ENCODE results near the gene SORBS2. TPM values are rescaled to one million over a fixed set of nuclear protein-coding genes. Genes with fewer than 3 reads are reported as not detected.
"Not testable (repeated sequence)": the region's sequence is repeated elsewhere in the genome, so short reads cannot be mapped to it uniquely, and the experiment has no call there.

Gene SORBS2
- total RNA-seq, 2 experiments from 2014 or later, result not detected

DNA sequence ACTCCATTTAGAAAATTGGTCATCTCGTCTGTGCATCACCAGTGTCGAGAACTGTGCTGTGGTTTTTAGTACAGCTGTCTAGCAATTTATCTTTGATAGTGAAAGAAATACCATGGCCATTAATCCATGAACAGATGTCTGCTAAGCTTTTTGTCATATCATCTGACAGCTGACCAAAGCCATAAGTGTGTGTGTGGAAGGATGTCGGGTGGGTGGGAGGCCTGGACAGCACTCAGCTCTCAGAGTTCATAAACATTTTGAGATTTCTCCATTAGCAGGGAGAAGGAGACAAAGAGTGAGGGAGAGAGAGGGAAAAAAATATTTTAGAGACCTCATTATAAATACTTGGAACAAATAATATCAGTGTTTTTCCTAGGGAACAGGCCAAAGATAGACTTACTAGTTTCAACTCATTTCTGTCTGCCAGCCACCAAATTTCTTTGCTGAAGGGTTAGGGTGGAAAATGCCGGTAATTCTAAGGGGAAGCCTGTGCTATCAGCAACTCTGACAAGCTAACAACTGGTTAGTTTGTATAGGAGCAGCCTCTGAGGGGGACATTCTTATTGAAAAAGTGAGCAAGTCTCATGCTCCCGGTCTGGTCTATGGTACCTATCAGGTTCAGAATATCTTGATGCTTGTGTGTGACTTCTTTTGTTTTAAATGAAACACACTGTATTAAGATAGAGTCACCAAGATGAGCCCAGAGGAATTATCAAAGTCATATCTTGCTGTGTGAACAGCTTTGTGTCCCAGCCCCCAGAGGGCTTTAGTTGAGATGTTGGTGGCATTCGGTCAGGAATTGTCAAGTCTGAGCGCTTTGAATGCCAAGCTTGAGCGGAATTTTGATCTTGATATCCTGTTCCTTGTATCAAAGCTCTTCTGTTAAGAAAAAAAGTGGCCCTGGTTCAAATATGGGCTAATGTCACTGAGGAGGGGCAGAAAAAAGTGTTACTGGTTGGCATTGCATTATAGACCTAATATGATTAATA is 234.7 kb downstream of the SORBS2 start:
- CTCF ChIA-PET, result no interaction called here
- POLR2A ChIA-PET, result no interaction called here

DNA sequence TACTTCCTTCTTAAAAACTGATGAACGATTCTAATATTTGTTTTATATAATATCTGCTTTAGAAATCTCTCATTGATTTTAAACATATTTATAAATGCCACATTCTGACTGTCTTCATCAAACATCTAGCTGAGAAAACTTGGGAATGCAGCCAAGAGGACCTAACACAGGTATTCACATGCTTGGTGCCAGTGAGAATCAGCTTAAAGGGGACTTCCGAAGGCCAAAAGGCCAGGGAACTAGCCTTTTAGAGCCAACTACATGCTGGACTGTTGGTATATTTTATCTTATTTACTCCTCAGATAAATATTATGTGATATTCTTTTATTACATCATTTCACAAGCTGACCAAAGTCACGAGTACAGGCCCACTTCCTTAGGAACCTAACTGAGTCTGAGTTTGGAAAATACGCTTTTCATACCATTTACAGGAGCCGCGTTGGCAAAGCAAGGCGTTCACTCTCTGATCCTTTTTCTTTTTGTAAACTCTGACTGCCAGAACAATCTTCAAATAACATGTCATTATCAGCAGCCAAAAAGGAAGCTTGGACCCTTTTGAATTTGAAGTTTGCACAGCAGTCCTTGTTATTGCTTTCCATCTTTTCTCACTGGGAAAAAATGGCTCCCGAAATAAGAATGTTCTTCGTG is 235.6 kb downstream of the SORBS2 start:
- CTCF ChIA-PET, result interaction anchor here (0.7 kb wide), 2 partner anchors 434 to 545 kb away, joined by 3 read pairs; partner anchors contain the start of gene SLC25A4
- POLR2A ChIA-PET, result no interaction called here

DNA sequence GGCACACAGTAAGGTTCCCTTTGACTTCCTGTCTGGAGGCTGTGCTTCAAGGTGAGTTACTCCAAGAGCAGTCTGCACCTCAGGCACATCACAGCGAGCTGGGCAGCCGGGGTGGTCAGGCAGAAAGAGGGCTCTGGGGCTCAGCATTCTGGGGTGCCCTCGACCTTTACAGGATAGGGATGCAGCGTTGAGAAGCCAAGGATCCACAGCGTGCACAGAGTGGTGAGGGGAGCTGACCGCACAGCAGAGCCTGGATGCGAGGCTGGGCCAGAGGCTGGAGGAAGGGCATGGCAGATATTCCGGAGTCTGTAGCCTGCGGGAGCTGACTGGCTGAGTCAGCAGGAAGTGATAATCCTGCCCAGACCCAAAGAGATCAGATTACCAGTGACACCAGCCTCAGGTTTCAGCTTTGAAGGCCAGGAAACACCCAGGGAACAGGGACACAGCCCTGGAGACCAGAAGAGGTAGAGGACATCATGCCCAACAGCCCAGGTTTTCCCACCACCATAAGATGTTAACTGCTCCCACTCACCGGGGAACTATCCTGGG is 238.3 kb downstream of the SORBS2 start:
- POLR2A ChIA-PET, result no interaction called here
- CTCF ChIA-PET, result no interaction called here

DNA sequence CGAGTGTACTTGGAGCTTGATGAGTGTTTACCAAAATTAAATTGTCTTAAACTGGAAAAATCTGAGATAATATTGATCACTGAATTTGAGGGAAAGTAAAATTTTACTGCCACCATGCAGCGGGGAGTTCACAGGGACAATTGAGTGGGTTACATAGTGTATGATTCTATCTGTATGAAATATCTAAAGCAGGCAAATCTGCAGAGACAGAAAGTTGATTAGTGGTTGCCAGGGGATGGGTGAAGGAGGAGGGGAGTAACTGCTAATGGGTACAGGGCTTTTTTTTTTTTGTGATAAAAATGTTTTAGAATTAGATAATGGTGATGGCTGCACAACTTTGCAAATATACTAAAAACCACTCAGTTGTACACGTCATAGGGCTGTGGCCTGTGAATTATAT is 241.3 kb downstream of the SORBS2 start:
- ChIA-PET POLR2A (no interaction called here), CTCF (no interaction called here)

DNA sequence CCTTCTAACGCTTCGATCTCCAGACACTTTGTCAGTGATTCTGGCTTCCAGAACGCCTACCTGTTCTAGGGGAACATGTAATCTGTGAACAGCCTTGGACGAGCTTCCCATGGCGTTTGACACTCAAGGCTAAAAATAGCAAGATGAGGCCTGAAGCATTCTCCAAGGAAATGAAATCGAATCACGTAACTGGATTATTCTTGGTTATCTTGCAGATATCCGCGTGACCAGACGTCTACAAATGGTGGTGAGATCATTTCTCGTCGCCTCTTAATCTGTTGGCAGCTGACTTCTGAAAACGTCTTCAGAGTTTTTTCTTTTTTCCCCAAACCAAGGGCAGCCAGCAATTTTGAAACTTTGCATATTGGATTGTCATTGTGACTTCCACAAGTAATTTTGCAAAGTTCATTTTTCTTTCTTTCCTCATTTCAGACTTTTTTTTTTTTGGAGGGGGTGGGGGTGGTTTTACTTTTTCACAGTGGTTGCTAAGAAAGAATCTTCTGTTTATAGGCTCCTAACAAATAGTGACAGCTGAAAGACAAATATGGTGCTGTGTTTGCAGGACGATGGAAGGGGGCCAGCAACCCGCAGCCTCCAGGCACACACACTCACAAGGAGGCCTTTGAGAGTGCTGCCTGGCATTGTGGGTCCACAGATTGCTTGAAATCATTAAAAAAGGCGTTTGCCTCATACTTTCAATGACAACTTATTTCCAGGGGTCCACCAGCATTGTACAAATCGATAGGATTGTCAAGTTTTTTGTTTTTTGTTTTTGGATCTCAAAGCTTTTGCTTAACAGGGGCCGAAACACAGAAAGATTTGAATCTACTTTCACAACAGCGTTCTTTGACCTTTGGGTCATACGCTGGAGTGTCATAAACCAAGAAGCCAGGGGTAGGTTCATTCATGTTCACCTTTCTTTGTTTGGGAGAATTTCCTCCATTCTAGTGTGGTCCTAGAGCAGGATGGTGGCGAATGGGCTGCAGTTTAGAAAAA is 244.3 kb downstream of the SORBS2 start:
- ChIA-PET CTCF (interaction anchor here (0.6 to 1.8 kb wide), 2 partner anchors 94 to 754 kb away, joined by 4 read pairs; no protein-coding TSS in a partner anchor), POLR2A (no interaction called here)

DNA sequence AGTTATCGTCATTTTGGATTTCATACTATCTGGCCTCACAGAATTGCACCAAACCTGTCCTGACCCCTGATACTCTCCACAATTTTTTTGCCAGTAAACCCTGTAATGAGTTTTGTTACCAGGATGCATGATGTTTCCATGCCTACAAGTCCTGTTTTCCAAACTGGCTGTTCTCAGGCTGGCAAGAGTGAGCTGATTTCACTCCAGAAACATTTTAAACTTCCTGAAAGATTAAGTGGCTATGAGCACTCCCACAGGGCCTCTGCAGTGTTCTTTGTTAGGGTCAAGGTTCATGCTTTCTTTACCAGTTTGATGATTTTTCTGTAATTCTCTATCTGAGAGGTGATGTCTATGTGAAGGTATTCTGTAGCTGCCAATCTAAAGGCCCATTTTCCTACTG is 245.0 kb downstream of the SORBS2 start:
- ChIA-PET POLR2A (no interaction called here), CTCF (interaction anchor here (0.6 to 1.8 kb wide), 2 partner anchors 94 to 755 kb away, joined by 4 read pairs; no protein-coding TSS in a partner anchor)

DNA sequence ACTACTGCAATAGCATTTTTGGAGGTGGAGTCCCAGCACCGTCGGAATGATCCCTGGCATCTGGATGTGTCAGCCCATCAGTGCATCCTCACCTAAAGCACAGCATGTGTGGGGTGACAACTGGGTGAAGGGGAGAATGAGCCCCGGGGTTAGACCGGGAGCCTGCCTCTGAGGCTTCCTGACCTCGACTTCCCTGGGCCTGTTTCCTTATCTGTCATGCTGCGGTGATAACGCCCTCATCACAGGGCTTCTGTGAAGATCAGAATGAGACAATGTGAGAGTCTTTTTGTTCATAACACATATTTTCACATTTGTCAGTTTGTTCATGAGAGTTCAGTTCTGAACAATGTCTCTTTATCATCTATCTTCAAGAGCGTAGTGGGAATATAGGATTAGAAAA is 245.6 kb downstream of the SORBS2 start:
- ChIA-PET CTCF (interaction anchor here (1.8 kb wide), 1 partner anchor 93 kb away, joined by 4 read pairs; no protein-coding TSS in a partner anchor), POLR2A (no interaction called here)

DNA sequence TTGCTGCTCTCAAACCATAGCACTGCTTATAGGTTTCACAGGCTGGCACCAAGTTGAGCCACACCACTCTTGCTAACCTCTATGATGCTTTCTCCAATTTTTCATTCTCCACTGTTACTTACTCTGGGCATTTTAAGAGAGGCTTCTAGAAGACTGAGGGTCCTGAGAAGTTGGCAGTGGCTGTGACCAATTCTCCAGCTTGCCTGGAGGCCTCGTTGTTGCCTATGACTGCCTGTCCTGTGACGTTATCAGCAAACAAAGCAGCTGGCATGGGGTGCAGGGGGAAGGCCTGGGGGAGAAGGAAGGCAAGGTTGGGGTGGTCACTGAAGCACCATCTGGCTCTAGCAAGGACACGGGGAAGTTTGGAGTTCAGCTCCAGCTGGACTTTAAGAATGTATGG is 246.3 kb downstream of the SORBS2 start:
- POLR2A ChIA-PET, result no interaction called here
- CTCF ChIA-PET, result no interaction called here

DNA sequence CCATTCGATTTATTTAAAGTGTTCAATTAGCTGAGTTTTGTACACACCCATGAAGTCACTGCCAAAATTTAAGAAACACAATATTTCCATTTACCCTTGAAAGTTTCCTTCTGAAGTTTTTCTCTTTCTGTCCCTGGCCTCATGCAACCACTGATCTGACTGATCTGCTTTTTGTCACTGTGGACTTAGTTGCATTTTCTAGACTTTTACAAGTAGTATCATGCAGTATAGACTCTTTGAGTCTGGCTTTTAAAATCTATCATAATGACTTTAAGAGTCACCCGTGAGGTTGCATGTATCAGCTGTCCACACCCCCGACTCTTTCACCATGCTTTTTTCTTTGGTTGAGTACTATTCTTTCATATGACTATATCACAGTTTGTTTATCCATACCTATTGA is 247.6 kb downstream of the SORBS2 start:
- CTCF ChIA-PET, result no interaction called here
- POLR2A ChIA-PET, result no interaction called here

DNA sequence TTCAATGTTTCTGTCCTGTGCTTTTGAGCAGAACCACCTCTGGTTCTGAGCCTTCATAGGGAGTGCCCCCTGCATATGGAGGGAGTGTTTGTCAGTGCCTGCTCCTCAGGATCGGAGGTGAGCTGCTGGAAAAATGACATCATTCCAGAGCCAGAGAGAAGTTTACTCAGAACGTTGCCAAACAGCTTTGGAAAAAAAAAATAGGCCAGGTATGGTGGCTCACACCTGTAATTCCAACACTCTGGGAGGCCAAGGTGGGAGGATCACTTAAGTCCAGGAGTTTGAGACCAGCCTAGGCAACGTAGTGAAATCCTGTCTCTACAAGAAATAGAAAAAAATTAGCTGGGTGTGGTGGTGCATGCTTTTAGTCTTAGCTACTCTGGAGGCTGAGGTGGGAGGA is 249.5 kb downstream of the SORBS2 start:
- CTCF ChIA-PET, result no interaction called here
- POLR2A ChIA-PET, result no interaction called here

DNA sequence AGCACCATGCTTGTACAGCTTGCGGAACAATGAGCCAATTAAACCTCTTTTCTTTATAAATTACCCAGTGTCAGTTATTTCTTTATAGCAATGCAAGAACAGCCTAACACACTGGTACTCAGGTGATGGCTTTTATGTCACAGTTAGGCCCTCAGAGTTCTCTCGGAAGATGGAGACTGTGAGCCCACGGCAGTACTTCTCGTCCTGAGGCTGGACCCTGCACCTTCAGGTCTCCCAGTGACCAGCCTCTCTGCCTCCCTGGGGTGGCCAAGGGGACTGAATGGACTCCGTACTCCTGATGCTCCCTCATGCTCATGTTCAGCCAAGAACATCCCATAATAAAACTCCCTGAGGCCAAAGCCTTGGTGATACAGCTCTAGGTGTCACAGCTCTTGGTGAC is 251.7 kb downstream of the SORBS2 start:
- CTCF ChIA-PET, result no interaction called here

DNA sequence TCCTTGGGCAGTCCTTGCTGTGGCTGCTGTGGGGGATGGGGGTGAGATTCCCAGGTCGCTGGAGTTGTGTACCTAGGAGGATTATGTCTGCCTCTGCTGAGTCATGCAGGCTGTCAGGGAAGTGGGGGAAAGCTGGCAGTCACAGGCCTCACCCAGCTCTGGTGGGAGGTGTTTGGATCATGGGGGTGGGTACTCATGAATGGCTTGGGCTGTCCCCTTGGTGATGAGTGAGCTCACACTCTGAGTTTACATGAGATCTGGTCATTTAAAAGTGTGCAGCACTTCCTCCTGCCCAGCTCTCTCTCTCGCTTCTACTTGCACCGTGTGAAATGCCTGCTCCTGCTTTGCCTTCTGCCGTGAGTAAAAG is 252.1 kb downstream of the SORBS2 start:
- ChIA-PET POLR2A (no interaction called here), CTCF (no interaction called here)

More for the DNA sequence above, 251.7 kb downstream of the SORBS2 start:
- POLR2A ChIA-PET, result no interaction called here

DNA sequence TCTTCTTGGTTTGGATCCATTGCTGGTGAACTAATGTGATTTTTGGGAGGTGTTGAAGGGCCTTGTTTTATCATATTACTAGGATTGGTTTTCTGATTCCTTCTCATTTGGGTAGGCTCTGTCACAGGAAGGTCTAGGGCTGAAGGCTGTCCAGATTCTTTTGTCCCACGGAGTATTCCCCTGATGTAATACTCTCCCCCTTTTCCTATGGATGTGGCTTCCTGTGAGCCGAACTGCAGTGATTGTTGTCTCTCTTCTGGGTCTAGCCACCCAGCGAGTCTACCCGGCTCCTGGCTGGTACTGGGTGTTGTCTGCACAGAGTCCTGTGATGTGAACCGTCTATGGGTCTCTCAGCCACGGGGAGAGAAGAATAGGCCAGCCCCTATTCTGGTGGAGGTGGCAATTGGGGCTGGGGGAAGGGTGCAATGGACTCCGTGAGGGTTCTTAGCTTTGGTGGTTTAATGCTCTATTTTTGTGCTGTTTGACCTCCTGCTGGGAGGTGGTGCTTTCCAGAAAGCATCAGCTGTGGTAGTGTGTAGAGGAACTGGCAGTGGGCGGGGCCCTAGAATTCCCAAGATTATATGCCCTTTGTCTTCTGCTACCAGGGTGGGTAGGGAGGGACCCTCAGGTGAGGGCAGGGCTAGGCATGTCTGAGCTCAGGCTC is 252.6 kb downstream of the SORBS2 start:
- POLR2A ChIA-PET, CTCF ChIA-PET: not testable (repeated sequence)

DNA sequence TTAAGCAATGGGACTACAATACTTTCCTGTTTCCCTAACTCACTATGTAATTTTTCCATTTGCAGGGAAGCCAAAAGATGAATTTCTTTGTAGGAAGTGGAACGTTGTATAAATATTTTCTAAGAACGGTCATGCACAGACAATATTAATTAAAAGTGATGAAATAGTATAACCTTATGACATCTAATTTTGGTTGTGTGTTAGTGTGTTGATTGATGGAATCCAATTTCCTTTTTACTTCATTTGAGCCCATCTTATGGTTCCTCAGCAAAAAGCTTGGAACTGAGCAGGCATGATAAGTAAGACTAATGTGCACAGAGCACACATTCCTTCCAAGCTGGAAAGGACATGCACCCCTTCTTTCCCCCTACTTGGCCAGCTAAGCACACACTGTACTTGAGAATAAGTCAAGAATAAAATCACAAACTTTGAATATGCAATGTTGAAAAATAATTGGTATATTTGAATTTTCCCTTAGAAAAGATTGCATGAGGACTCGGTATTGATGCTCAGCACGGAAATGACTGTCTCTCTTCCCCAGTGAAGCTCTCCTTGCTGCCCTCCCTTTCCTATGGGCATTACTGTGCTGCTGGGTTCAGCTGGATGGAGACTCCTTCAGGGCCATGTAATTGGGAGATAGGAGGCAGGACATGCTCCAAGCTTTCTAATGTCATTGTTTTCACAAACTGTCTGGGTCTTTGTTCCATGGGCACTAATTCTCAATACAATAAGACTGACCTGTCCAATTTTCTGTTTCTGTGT is 257.4 kb downstream of the SORBS2 start:
- POLR2A ChIA-PET, result no interaction called here
- CTCF ChIA-PET, result no interaction called here

DNA sequence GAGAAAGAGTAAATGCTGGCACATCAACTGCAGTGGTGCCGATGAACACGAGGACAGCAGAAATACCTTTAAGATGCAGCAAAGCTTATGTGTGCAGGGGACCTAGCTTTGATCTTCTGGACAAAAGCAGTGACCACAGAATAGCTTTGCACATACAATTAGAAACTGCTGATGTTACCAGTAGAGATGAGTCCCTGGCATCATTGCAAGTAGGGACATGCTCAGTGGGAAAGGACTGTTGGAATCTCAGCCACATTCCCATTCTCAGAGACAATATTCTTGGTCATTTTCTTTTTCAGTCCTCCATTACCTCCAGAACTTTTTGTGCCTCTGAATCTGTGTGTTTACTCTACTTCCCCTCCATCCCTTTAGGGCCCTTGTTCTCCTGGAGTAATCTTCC is 259.7 kb downstream of the SORBS2 start:
- ChIA-PET POLR2A (no interaction called here), CTCF (no interaction called here)

DNA sequence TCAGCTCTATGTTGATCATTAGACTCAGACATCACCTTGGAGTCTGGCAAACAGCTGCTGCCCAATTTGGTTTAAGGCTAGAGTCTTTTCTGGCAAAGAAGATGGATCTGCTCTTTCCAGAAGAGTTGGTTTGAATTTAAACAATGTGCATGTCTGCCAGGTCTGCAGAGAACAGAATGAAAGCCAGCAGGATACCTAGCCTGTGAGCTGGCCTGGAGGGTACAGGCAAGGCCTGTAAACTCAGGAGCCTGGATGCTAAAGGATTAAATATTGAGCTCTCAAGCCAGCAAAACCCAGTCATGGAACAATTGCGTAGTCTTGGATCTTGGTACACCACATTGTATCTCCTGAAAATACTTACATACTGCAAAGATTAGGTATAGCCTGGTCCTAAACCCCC is 261.1 kb downstream of the SORBS2 start:
- CTCF ChIA-PET, result no interaction called here

DNA sequence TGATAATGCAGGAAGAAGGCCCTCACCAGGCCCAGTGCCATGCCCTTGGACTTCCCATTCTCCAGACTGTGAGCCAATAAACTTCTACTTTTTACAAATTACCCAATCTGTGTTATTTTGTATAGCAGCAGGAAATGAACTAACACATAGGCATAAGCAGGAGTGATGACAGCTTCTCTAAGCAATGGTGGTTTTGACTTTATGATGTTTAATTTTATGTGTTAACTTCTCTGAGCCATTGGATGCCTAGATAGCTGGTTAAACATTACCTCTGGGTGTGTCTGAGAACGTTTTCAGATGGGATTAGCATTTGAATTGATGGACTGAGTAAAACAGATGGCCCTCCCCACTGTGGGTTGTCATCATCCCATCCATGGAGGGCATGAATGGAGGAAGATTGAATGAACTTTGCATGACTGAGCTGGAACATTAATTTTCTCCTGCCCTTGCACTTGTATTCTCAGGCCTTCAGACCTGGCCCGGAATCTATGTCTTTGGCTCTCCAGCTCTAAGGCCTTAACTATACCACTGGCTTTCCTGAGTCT is 262.8 kb downstream of the SORBS2 start:
- ChIA-PET CTCF (no interaction called here), POLR2A (no interaction called here)

More for the DNA sequence above, 261.1 kb downstream of the SORBS2 start:
- POLR2A ChIA-PET, result no interaction called here

DNA sequence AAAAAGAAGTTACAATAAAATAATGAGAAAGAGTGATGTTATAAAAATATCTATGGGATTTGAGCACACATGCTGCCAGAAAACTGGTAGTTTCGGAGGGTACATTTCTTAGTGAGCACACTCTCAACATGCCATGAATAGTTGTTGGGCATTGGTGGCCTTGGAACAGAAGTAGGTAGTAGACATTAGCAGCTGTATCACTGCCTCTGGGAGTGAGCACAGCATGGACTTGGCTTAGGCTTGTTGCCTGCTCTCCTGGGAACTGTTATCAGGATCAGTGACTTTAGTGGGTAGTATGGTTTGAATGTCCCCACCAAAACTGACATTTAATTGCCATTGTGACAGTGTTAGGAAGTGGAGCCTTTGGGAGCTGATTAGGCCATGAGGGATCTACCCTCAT is 263.4 kb downstream of the SORBS2 start:
- ChIA-PET POLR2A (no interaction called here), CTCF (no interaction called here)

All from activated CD8-positive, alpha-beta memory T cell treated with anti-CD3 and anti-CD28 coated beads for 36 hours (primary cell).